Stimulated activated naive CD8-positive, alpha-beta T cell treated with anti-CD3 and anti-CD28 coated beads, Interleukin-15, amount 100 ng/mL, for 72 hours (primary cell): ENCODE measurements around the gene TMEM92.
"Not testable (repeated sequence)": the region's sequence is repeated elsewhere in the genome, so short reads cannot be mapped to it uniquely, and the experiment has no call there.

Experiments used
- ATAC-seq: fragments of 150-1000 bp; cut with Tn5 transposase; 2 replicates; pipeline ENCODE4 v1.10.0; 2021; ENCODE audit warnings: mild to moderate bottlenecking, moderate library complexity
- DNase-seq, 2 donors: peaks; one replicate each; pipeline ENCODE4 v3.0.0; 2021 to 2022
- H3K27ac Mint-ChIP-seq, 2 donors: one replicate each; pipeline ENCODE4 v1.8.0; 2022; ENCODE audit warnings: mild to moderate bottlenecking in 2 of 2, mixed read lengths in 2 of 2, moderate library complexity in 2 of 2
- H3K27me3 Mint-ChIP-seq: one replicate; pipeline ENCODE4 v1.8.0; 2022; ENCODE audit warnings: mixed read lengths
- H3K4me1 Mint-ChIP-seq: one replicate; pipeline ENCODE4 v1.8.0; 2022; ENCODE audit warnings: mild to moderate bottlenecking, mixed read lengths
- H3K4me3 Mint-ChIP-seq, 2 donors: one replicate each; pipeline ENCODE4 v1.8.0; 2022; ENCODE audit warnings: mild to moderate bottlenecking in 2 of 2, mixed read lengths in 2 of 2, moderate library complexity in 1 of 2
- H3K9me3 Mint-ChIP-seq, 2 donors: one replicate each; pipeline ENCODE4 v1.8.0; 2022; ENCODE audit warnings: mixed read lengths in 2 of 2

Gene TMEM92

GRCh38 chr17:50300824-50301223 is 26.6 kb downstream of the TMEM92 start:
- Mint-ChIP-seq H3K4me1 (peaks cover 20% of the 10 kb centered on the region), H3K27me3 (peaks cover 26% of the 10 kb centered on the region)
- DNase-seq, H3K4me3 Mint-ChIP-seq, ATAC-seq, H3K27ac Mint-ChIP-seq, H3K9me3 Mint-ChIP-seq: not testable (repeated sequence)

DNA sequence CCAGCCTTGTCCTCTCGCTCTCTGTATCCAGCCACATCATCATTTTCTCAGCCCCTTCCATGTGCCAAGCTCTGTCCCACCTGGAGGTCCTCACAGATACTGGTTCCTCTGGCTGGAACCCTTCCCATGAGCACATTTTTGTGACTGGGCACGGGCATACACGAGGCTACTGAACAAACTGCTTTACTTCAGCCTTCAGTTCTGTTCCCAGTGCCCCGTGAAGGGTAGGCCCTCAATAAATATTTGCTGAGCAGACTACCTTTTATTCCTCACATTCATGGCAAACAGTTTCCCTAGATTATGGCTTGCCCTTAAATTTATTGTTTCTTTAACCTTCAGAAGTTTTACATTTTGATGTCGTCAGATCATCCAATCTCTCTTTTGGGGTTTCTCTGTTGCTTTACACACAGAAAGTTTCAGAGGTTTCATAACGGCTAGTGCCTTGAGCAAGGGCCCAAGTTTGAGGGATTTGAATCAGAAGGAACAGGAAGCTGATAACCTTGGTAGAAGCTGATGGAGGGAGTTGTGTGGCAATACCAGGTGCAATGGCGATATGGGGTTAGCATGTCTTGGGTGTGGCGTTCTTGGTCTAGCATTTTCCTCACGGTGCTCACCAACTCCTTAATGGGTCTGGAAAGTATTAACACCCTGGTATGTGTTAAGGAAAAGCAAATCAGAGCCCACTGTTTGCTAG is 27.8 kb downstream of the TMEM92 start:
- Mint-ChIP-seq H3K4me1 (peaks cover 20% of the 10 kb centered on the region), H3K9me3 (no peaks in the 10 kb centered on the region), H3K27me3 (peaks cover 36% of the 10 kb centered on the region), H3K27ac (peak overlapping the region in 1 of 2 donors; percentile 42), H3K4me3 (no peak overlapping the region)
- DNase-seq (no peak), ATAC-seq (peak; percentile 46)

DNA sequence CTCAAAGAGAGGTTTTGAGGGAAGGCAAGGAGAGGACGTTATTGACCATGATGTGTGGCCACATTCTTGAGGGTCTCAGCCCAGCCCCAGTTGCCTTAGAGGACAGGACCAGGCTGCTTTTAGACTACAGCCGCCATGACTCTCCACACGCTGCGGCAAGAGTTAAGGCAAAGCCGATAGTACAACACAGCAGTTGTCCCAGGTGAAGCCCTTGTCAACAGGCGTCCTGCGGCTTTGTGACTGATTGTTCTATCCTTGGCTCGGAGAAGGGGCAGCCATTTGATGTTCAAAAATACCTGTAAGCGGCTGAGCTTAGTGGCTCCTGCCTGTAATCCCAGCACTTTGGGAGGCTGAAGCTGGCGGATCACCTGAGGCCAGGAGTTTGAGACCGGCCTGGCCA is 28.8 kb downstream of the TMEM92 start:
- H3K27me3 Mint-ChIP-seq = peaks cover 36% of the 10 kb centered on the region
- DNase-seq = no peak

DNA sequence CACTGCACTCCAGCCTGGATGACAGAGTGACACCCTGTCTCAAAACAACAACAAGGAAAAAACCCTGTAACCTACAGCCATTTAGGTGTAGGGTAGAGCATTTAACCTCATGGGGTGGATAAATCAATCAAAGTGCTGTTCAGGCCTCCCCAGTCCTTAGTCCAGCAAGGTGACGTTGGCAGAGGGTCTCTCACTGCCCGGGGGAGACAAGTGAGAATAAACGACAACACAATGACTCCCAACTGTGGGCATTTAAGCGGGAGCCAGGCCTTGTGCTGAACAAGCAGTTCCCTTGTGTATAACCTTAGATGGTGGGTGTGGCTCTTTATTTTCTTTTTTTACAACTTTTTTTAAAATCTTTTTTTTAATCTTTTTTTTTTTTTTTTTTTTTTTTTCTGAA is 29.3 kb downstream of the TMEM92 start:
- no peaks in the 10 kb centered on the region for H3K9me3 Mint-ChIP-seq
- ATAC-seq (no peak), DNase-seq (no peak)
- peak overlapping the region in 1 of 2 donors; percentile 68 for H3K27ac Mint-ChIP-seq
- H3K4me1 Mint-ChIP-seq = peaks cover 22% of the 10 kb centered on the region
- H3K27me3 Mint-ChIP-seq = peaks cover 36% of the 10 kb centered on the region
- no peak overlapping the region for H3K4me3 Mint-ChIP-seq

More for the DNA sequence above, 28.8 kb downstream of the TMEM92 start:
- H3K4me1 Mint-ChIP-seq = peaks cover 18% of the 10 kb centered on the region
- ATAC-seq = no peak
- H3K9me3 Mint-ChIP-seq = no peaks in the 10 kb centered on the region
- H3K27ac Mint-ChIP-seq = no peak overlapping the region
- H3K4me3 Mint-ChIP-seq = no peak overlapping the region

DNA sequence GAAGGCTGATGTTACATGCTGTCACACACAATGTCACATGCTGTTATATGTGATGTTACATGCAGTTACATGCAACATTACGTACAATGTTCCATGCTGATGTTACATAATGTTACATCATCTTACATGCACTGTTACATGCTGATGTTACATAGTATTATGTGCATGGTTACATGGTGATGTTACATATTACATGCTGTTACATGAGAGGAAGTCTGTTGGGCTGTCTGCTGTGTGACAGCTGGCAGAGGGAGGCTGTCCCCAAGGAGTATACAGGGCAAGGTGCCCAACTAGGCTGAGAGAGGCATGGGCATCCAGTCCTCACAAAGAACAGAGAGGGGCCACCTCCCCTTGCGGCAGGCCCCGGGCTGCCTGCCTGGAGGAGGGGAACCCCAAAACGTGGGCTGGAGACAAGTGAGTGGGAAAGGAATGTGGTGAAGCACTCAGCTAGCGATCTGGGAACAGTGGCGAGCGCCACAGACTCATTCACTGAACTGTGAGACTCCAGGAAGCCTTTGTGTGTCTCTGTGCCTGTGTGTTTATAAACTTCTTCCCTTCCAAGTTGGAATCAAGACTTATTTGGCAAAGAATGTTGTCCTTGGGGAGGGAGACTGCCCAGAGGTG is 30.6 kb downstream of the TMEM92 start:
- Mint-ChIP-seq H3K27ac (peak overlapping the region; percentile 93 to 96), H3K9me3 (no peaks in the 10 kb centered on the region), H3K27me3 (peaks cover 36% of the 10 kb centered on the region), H3K4me3 (peak overlapping the region in 1 of 2 donors; percentile 37), H3K4me1 (peaks cover 32% of the 10 kb centered on the region)
- DNase-seq (peak in 1 of 2 donors; percentile 25), ATAC-seq (peak; percentile 66)

GRCh38 chr17:50307654-50308053 is 33.4 kb downstream of the TMEM92 start:
- ATAC-seq (no peak), DNase-seq (no peak)
- H3K27ac Mint-ChIP-seq = peak overlapping the region in 1 of 2 donors; percentile 76
- H3K4me3 Mint-ChIP-seq = no peak overlapping the region
- H3K4me1 Mint-ChIP-seq = peaks cover 51% of the 10 kb centered on the region
- no peaks in the 10 kb centered on the region for H3K9me3 Mint-ChIP-seq
- peaks cover 41% of the 10 kb centered on the region for H3K27me3 Mint-ChIP-seq

- Mint-ChIP-seq H3K9me3 (no peaks in the 10 kb centered on the region), H3K27ac (peak overlapping the region; percentile 22 to 42), H3K27me3 (peaks cover 41% of the 10 kb centered on the region), H3K4me1 (peaks cover 51% of the 10 kb centered on the region), H3K4me3 (peak overlapping the region; percentile 22 to 65)
- DNase-seq (no peak), ATAC-seq (no peak)
Observed at GRCh38 chr17:50308666-50309065, 34.4 kb downstream of the TMEM92 start.

GRCh38 chr17:50310455-50311111 is 36.3 kb downstream of the TMEM92 start:
- ATAC-seq = peak; percentile 13
- peak overlapping the region; percentile 65 to 74 for H3K4me3 Mint-ChIP-seq
- H3K9me3 Mint-ChIP-seq = no peaks in the 10 kb centered on the region

GRCh38 chr17:50311112-50311460 is 36.8 kb downstream of the TMEM92 start:
- Mint-ChIP-seq H3K27ac (peak overlapping the region in 1 of 2 donors; percentile 84), H3K4me1 (peaks cover 38% of the 10 kb centered on the region), H3K9me3 (no peaks in the 10 kb centered on the region), H3K27me3 (peaks cover 19% of the 10 kb centered on the region), H3K4me3 (peak overlapping the region; percentile 65 to 74)
- peak in 1 of 2 donors; percentile 28 for DNase-seq
- ATAC-seq = peak; percentile 94

More at GRCh38 chr17:50310455-50311111, 36.3 kb downstream of the TMEM92 start:
- Mint-ChIP-seq H3K27ac (peak overlapping the region in 1 of 2 donors; percentile 84), H3K4me1 (peaks cover 38% of the 10 kb centered on the region), H3K27me3 (peaks cover 24% of the 10 kb centered on the region)
- DNase-seq = no peak

- ATAC-seq (no peak), DNase-seq (no peak)
- no peak overlapping the region for H3K27ac Mint-ChIP-seq
Observed at GRCh38 chr17:50311483-50311882, 37.2 kb downstream of the TMEM92 start.

GRCh38 chr17:50312308-50312707 is 38.0 kb downstream of the TMEM92 start:
- ATAC-seq = no peak

More at GRCh38 chr17:50311483-50311882, 37.2 kb downstream of the TMEM92 start:
- peaks cover 15% of the 10 kb centered on the region for H3K27me3 Mint-ChIP-seq
- H3K4me3 Mint-ChIP-seq = peak overlapping the region in 1 of 2 donors; percentile 65
- no peaks in the 10 kb centered on the region for H3K9me3 Mint-ChIP-seq
- peaks cover 38% of the 10 kb centered on the region for H3K4me1 Mint-ChIP-seq

GRCh38 chr17:50314456-50315011 is 40.3 kb downstream of the TMEM92 start:
- no peak overlapping the region for H3K4me3 Mint-ChIP-seq
- no peak for ATAC-seq
- no peak overlapping the region for H3K27ac Mint-ChIP-seq
- peaks cover 12% of the 10 kb centered on the region for H3K27me3 Mint-ChIP-seq
- H3K9me3 Mint-ChIP-seq = no peaks in the 10 kb centered on the region
- peaks cover 23% of the 10 kb centered on the region for H3K4me1 Mint-ChIP-seq
- no peak for DNase-seq

More at GRCh38 chr17:50312308-50312707, 38.0 kb downstream of the TMEM92 start:
- Mint-ChIP-seq H3K9me3 (no peaks in the 10 kb centered on the region), H3K4me1 (peaks cover 38% of the 10 kb centered on the region), H3K27ac (no peak overlapping the region), H3K4me3 (no peak overlapping the region), H3K27me3 (peaks cover 12% of the 10 kb centered on the region)
- DNase-seq = no peak

DNA sequence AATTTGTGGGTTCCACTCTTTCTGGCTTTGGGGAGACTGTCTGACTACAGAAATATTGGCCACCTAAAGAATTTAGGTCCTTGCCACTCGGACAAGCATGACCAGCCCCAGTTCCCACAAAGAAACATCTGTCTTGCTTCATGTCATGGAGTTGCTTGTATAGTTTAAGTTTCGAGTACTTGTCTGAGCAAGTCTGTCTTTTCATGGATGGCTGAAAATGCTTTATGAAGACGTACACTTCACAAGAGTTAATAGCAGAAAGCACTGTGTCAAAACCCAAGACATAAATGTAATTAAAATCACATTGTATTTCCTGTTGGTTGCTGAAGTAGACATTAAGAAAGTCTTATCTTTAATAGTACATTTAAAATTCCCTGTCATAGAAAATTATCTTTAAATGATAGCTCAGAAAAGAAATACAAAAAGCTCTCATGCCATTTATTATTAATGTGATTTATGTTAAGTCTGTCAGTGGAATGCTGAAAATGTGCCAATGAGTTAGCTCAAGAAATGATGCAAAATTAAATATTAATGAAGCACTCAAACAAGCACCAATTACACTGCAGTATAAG is 41.8 kb downstream of the TMEM92 start:
- no peak overlapping the region for H3K27ac Mint-ChIP-seq
- H3K27me3 Mint-ChIP-seq = peaks cover 10% of the 10 kb centered on the region
- DNase-seq = no peak
- no peaks in the 10 kb centered on the region for H3K9me3 Mint-ChIP-seq
- no peak overlapping the region for H3K4me3 Mint-ChIP-seq
- ATAC-seq = no peak
- peaks cover 7% of the 10 kb centered on the region for H3K4me1 Mint-ChIP-seq

GRCh38 chr17:50316660-50317059 is 42.4 kb downstream of the TMEM92 start:
- H3K9me3 Mint-ChIP-seq, ATAC-seq, H3K27ac Mint-ChIP-seq, H3K4me3 Mint-ChIP-seq, H3K4me1 Mint-ChIP-seq, H3K27me3 Mint-ChIP-seq, DNase-seq: not testable (repeated sequence)

GRCh38 chr17:50317121-50317520 is 42.9 kb downstream of the TMEM92 start:
- Mint-ChIP-seq H3K27ac (no peak overlapping the region), H3K4me1 (no peaks in the 10 kb centered on the region), H3K9me3 (no peaks in the 10 kb centered on the region), H3K27me3 (no peaks in the 10 kb centered on the region), H3K4me3 (no peak overlapping the region)
- ATAC-seq (no peak), DNase-seq (no peak)
